ENCODE measurements around the gene RNF115. TPM values are rescaled to one million over a fixed set of nuclear protein-coding genes. Genes with fewer than 3 reads are reported as not detected.

Gene RNF115
- total RNA-seq, 1 donor from 2014 or later: 15.3 TPM

- Histone ChIP-seq H3K9ac (ENCODE audit: low read length) (no peak overlapping the region), H3K79me2 (ENCODE audit: insufficient read depth, low read length) (no peaks in the 10 kb centered on the region), H3K27me3 (ENCODE audit: insufficient read depth, low read length) (no peaks in the 10 kb centered on the region), H3K4me1 (ENCODE audit: insufficient read depth, low read length) (no peaks in the 10 kb centered on the region), H3K9me3 (ENCODE audit: insufficient read depth, low read depth, low read length) (no peaks in the 10 kb centered on the region), H2AFZ (ENCODE audit: low read depth, low read length) (no peak overlapping the region), H3K4me3 (ENCODE audit: insufficient read depth, low read depth, low read length) (no peak overlapping the region), H4K20me1 (ENCODE audit: insufficient read depth, low read length) (no peaks in the 10 kb centered on the region), H3K27ac (ENCODE audit: low read depth, low read length) (no peak overlapping the region), H3K4me2 (ENCODE audit: low read length) (no peak overlapping the region), H3K36me3 (ENCODE audit: insufficient read depth, low read length) (no peaks in the 10 kb centered on the region)
- Mint-ChIP-seq H3K4me3 (ENCODE audit: unreplicated experiment) (no peak overlapping the region), H3K36me3 (ENCODE audit: low read depth, unreplicated experiment) (no peaks in the 10 kb centered on the region), H3K9me3 (ENCODE audit: unreplicated experiment) (no peaks in the 10 kb centered on the region), H3K27ac (ENCODE audit: unreplicated experiment) (no peak overlapping the region), H3K27me3 (ENCODE audit: low read depth, unreplicated experiment) (peaks cover 10% of the 10 kb centered on the region), H3K4me1 (ENCODE audit: low read depth, unreplicated experiment) (peaks cover 16% of the 10 kb centered on the region)
- DNase-seq (ENCODE audit: low read depth): no peak
- no peak for FAIRE-seq
- TF ChIP-seq CTCF (IDR thresholded peaks at IDR 0.05; ENCODE audit: insufficient read depth, low read depth, low read length) (no peak), EZH2 (IDR thresholded peaks at IDR 0.05; ENCODE audit: insufficient read depth, low read length) (no peak)
Observed at GRCh38 chr1:145702052-145702451, 121.8 kb downstream of the RNF115 start.

- no peaks in the 10 kb centered on the region for H3K79me2 ChIP-seq (ENCODE audit: insufficient read depth, low read length)
Observed at GRCh38 chr1:145701306-145701862, 122.5 kb downstream of the RNF115 start.

More at GRCh38 chr1:145701306-145701862, 122.5 kb downstream of the RNF115 start:
- no peak for FAIRE-seq
- Mint-ChIP-seq H3K27me3 (ENCODE audit: low read depth, unreplicated experiment) (peaks cover 10% of the 10 kb centered on the region), H3K36me3 (ENCODE audit: low read depth, unreplicated experiment) (no peaks in the 10 kb centered on the region), H3K4me1 (ENCODE audit: low read depth, unreplicated experiment) (peaks cover 11% of the 10 kb centered on the region), H3K9me3 (ENCODE audit: unreplicated experiment) (no peaks in the 10 kb centered on the region), H3K27ac (ENCODE audit: unreplicated experiment) (no peak overlapping the region), H3K4me3 (ENCODE audit: unreplicated experiment) (no peak overlapping the region)
- no peaks in the 10 kb centered on the region for H3K36me3 ChIP-seq (ENCODE audit: insufficient read depth, low read length)
- TF ChIP-seq CTCF (IDR thresholded peaks at IDR 0.05; ENCODE audit: insufficient read depth, low read depth, low read length) (no peak), EZH2 (IDR thresholded peaks at IDR 0.05; ENCODE audit: insufficient read depth, low read length) (no peak)
- no peak overlapping the region for H3K9ac ChIP-seq (ENCODE audit: low read length)
- H2AFZ ChIP-seq (ENCODE audit: low read depth, low read length): no peak overlapping the region
- H3K27me3 ChIP-seq (ENCODE audit: insufficient read depth, low read length): no peaks in the 10 kb centered on the region
- DNase-seq (ENCODE audit: low read depth): no peak
- H3K27ac ChIP-seq (ENCODE audit: low read depth, low read length): no peak overlapping the region
- H3K4me2 ChIP-seq (ENCODE audit: low read length): no peak overlapping the region
- no peaks in the 10 kb centered on the region for H3K9me3 ChIP-seq (ENCODE audit: insufficient read depth, low read depth, low read length)
- no peak overlapping the region for H3K4me3 ChIP-seq (ENCODE audit: insufficient read depth, low read depth, low read length)
- no peaks in the 10 kb centered on the region for H3K4me1 ChIP-seq (ENCODE audit: insufficient read depth, low read length)
- no peaks in the 10 kb centered on the region for H4K20me1 ChIP-seq (ENCODE audit: insufficient read depth, low read length)

Data from astrocyte (in vitro differentiated cells and primary cell).